CD4-positive, CD25-positive, alpha-beta regulatory T cell (primary cell): ENCODE data around the gene OR51G1. TPM values are rescaled to one million over a fixed set of nuclear protein-coding genes. Genes with fewer than 3 reads are reported as not detected.
A peak's percentile ranks its signal among the peaks of the same experiment; 100 is the strongest.

Experiments
- ATAC-seq, 2 donors: fragments of 150-1000 bp; cut with Tn5 transposase; one replicate each; pipeline ENCODE4 v1.10.0; 2021; ENCODE audit warnings: low read depth in 2 of 2, moderate number of reproducible peaks in 2 of 2, moderate library complexity in 1 of 2
- DNase-seq, 3 donors: peaks; one replicate each; pipeline versions ENCODE4 v3.0.0 to v3.0.0-alpha.2; 2012 to 2022; ENCODE audit warnings: mixed read lengths in 1 of 3
- H3K27ac ChIP-seq: one replicate; pipeline ENCODE4 v1.7.0; 2013; ENCODE audit warnings: mild to moderate bottlenecking, low read length; ENCODE audit not compliant: insufficient read depth, poor library complexity, severe bottlenecking
- H3K27me3 ChIP-seq: one replicate; pipeline ENCODE4 v1.7.0; 2013; ENCODE audit warnings: low read length; ENCODE audit not compliant: control insufficient read depth, insufficient read depth
- H3K36me3 ChIP-seq: one replicate; pipeline ENCODE4 v1.7.0; 2013; ENCODE audit warnings: mild to moderate bottlenecking, low read length, moderate library complexity; ENCODE audit not compliant: control insufficient read depth, insufficient read depth
- H3K4me1 ChIP-seq: 2 replicates; pipeline ENCODE4 v1.7.0; 2013; ENCODE audit warnings: mild to moderate bottlenecking, low read length; ENCODE audit not compliant: insufficient read depth, control insufficient read depth, poor library complexity, severe bottlenecking
- H3K4me3 ChIP-seq: one replicate; pipeline ENCODE4 v1.7.0; 2013; ENCODE audit warnings: low read depth, mild to moderate bottlenecking, low read length, moderate library complexity
- H3K9me3 ChIP-seq, 2 experiments: 1 replicate in 1 of 2; 2 replicates in 1 of 2; pipeline ENCODE4 v1.7.0; 2013; ENCODE audit warnings: low read length in 2 of 2, mild to moderate bottlenecking in 1 of 2, moderate library complexity in 1 of 2; ENCODE audit not compliant: control insufficient read depth in 2 of 2
- H3K27ac Mint-ChIP-seq, 3 donors: one replicate each; pipeline ENCODE4 v1.8.0; 2020 to 2022; ENCODE audit warnings: mild to moderate bottlenecking in 3 of 3, mixed read lengths in 3 of 3, moderate library complexity in 2 of 3
- H3K27me3 Mint-ChIP-seq: one replicate; pipeline ENCODE4 v1.8.0; 2022; ENCODE audit warnings: mild to moderate bottlenecking, mixed read lengths
- H3K36me3 Mint-ChIP-seq: one replicate; pipeline ENCODE4 v1.8.0; 2020; ENCODE audit warnings: mixed read lengths
- H3K4me1 Mint-ChIP-seq, 4 donors: one replicate each; pipeline ENCODE4 v1.8.0; 2020 to 2022; ENCODE audit warnings: mixed read lengths in 4 of 4, mild to moderate bottlenecking in 1 of 4
- H3K4me3 Mint-ChIP-seq, 4 donors: one replicate each; pipeline ENCODE4 v1.8.0; 2020 to 2022; ENCODE audit warnings: mild to moderate bottlenecking in 4 of 4, mixed read lengths in 4 of 4, moderate library complexity in 3 of 4
- H3K9me3 Mint-ChIP-seq, 7 donors: one replicate each; pipeline ENCODE4 v1.8.0; 2020 to 2022; ENCODE audit warnings: mixed read lengths in 7 of 7, mild to moderate bottlenecking in 3 of 7, moderate library complexity in 2 of 7
- polyA plus RNA-seq, 4 donors: library from polyadenylated mRNA; unstranded; fragments of 300-500 nt; fragmentation: Illumina TruSeq; gene quantifications; one replicate each; pipeline ENCODE4 v1.2.3, GENCODE V29; 2021
- total RNA-seq: library from RNA; stranded (reverse); gene quantifications from one replicate; pipeline ENCODE4 v1.2.3, GENCODE V29; 2022

The OR51G1 gene
- total and polyA plus RNA-seq, 5 donors from 2014 or later = not detected

- no peak overlapping the region for H3K4me3 ChIP-seq
- Mint-ChIP-seq H3K9me3 (peaks cover 0 to 6% (median 0%) of the 10 kb centered on the region in 7 donors), H3K4me1 (no peaks in the 10 kb centered on the region), H3K4me3 (no peak overlapping the region), H3K36me3 (no peaks in the 10 kb centered on the region), H3K27me3 (no peaks in the 10 kb centered on the region), H3K27ac (no peak overlapping the region)
- H3K27ac ChIP-seq = no peak overlapping the region
- H3K27me3 ChIP-seq = no peaks in the 10 kb centered on the region
- ATAC-seq (no peak), DNase-seq (no peak)
- no peaks in the 10 kb centered on the region for H3K4me1 ChIP-seq
- H3K36me3 ChIP-seq = no peaks in the 10 kb centered on the region
- no peaks in the 10 kb centered on the region for H3K9me3 ChIP-seq
Observed at GRCh38 chr11:4926608-4927007, 2.5 kb upstream of the OR51G1 start.

DNA sequence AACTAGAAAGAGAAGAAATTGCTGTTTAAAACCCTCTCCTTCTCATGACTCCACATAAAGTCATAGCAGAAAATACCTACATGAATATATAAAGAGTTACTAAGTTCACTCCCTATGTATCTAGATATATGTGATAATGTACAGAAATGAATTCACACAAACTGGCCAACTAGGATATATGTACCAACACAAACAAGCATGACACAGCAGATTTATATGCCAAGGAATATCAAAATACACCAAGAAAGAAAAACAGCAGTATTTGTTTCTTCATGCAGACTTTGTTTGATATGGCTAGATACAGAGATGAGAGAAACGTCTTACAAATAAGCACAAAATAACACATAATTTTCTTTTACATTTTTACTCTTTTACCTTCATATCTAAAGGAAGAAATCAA, 1.8 kb downstream of the OR51G1 start:
- Histone ChIP-seq H3K27me3 (no peaks in the 10 kb centered on the region), H3K36me3 (no peaks in the 10 kb centered on the region), H3K27ac (no peak overlapping the region), H3K9me3 (no peaks in the 10 kb centered on the region), H3K4me3 (no peak overlapping the region), H3K4me1 (no peaks in the 10 kb centered on the region)
- Mint-ChIP-seq H3K27ac (no peak overlapping the region), H3K27me3 (no peaks in the 10 kb centered on the region), H3K9me3 (peaks cover 0 to 4% (median 0%) of the 10 kb centered on the region in 7 donors), H3K4me1 (no peaks in the 10 kb centered on the region), H3K36me3 (no peaks in the 10 kb centered on the region), H3K4me3 (no peak overlapping the region)
- no peak for DNase-seq
- ATAC-seq = no peak

GRCh38 chr11:4921796-4922195, 2.3 kb downstream of the OR51G1 start:
- Histone ChIP-seq H3K27me3 (no peaks in the 10 kb centered on the region), H3K36me3 (no peaks in the 10 kb centered on the region), H3K27ac (no peak overlapping the region), H3K4me3 (no peak overlapping the region), H3K4me1 (no peaks in the 10 kb centered on the region), H3K9me3 (no peaks in the 10 kb centered on the region)
- Mint-ChIP-seq H3K9me3 (peaks cover 0 to 4% (median 0%) of the 10 kb centered on the region in 7 donors), H3K27me3 (no peaks in the 10 kb centered on the region), H3K4me1 (no peaks in the 10 kb centered on the region), H3K4me3 (no peak overlapping the region), H3K27ac (no peak overlapping the region), H3K36me3 (no peaks in the 10 kb centered on the region)
- no peak for DNase-seq
- no peak for ATAC-seq

DNA sequence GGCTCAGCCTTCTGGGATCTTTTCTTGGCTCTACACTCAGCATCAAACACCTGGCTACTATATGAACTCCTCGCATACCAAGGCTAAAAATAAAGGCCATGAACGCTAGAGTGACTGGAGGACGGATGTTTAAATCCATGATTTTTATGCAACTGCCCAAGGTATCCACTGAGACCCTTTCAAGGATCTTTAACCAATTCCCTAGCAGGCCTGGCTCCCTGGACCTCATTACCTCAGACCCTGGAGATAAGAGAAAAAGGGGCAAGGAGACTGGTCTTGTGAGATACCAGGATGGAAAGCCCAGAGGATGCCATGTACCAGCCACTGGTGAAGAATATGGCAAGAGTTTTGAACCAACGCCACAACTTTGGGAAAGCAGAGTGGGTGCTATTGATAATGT, 4.9 kb downstream of the OR51G1 start, which contains the start of gene OR51G2:
Gene OR51G2, minus strand, starts transcription at position 101 of the 400 bp plus-strand sequence. CDS start 3,687 bp downstream, outside the sequence.
- Mint-ChIP-seq H3K4me3 (no peak within 1 kb of the TSS), H3K4me1 (no peaks in the 10 kb centered on the region), H3K27me3 (no peaks in the 10 kb centered on the region), H3K36me3 (no peaks in the 10 kb centered on the region), H3K9me3 (peaks cover 0 to 3% (median 0%) of the 10 kb centered on the region in 7 donors), H3K27ac (no peak within 1 kb of the TSS)
- ATAC-seq = no peak
- no peaks in the 10 kb centered on the region for H3K4me1 ChIP-seq
- H3K9me3 ChIP-seq = no peaks in the 10 kb centered on the region
- H3K4me3 ChIP-seq = no peak within 1 kb of the TSS
- DNase-seq = no peak
- H3K27ac ChIP-seq = no peak within 1 kb of the TSS
- no peaks in the 10 kb centered on the region for H3K27me3 ChIP-seq
- H3K36me3 ChIP-seq = no peaks in the 10 kb centered on the region

GRCh38 chr11:4916581-4916980, 7.6 kb downstream of the OR51G1 start:
- peaks cover 0 to 1% (median 0%) of the 10 kb centered on the region in 7 donors for H3K9me3 Mint-ChIP-seq
- no peaks in the 10 kb centered on the region for H3K4me1 Mint-ChIP-seq
- Histone ChIP-seq H3K27ac (no peak overlapping the region), H3K4me3 (no peak overlapping the region), H3K9me3 (no peaks in the 10 kb centered on the region), H3K27me3 (no peaks in the 10 kb centered on the region), H3K4me1 (no peaks in the 10 kb centered on the region), H3K36me3 (no peaks in the 10 kb centered on the region)
- no peak for DNase-seq
- H3K4me3 Mint-ChIP-seq = no peak overlapping the region
- no peak overlapping the region for H3K27ac Mint-ChIP-seq
- H3K36me3 Mint-ChIP-seq = no peaks in the 10 kb centered on the region
- H3K27me3 Mint-ChIP-seq = no peaks in the 10 kb centered on the region
- ATAC-seq = no peak

DNA sequence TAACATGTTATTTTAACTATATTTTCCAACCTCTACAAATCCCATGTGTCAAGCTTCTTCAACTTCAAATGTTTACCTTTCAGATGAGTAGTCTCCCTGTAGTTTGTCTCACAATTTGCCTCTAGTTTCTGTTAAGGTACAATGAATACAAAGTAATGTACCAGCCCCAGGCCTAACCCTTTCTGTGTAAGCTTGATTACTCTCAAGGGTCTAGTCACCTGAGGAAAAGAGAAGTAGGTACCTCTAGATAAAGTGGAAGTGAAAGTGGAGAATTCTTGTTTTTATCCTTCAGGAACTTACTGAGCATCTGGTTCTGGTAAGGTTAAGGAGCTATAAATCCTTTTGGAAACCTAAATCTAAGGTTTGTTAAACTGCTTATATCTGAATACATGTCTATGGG, 20.7 kb downstream of the OR51G1 start, which contains the start of gene OR51A7:
Gene OR51A7, plus strand, starts transcription at position 300 of the 400 bp plus-strand sequence. CDS start 3,587 bp downstream, outside the sequence.
- no peaks in the 10 kb centered on the region for H3K27me3 ChIP-seq
- Mint-ChIP-seq H3K4me3 (no peak within 1 kb of the TSS), H3K27me3 (no peaks in the 10 kb centered on the region), H3K9me3 (peaks cover 0 to 5% (median 0%) of the 10 kb centered on the region in 7 donors), H3K36me3 (no peaks in the 10 kb centered on the region), H3K27ac (no peak within 1 kb of the TSS), H3K4me1 (no peaks in the 10 kb centered on the region)
- H3K36me3 ChIP-seq = no peaks in the 10 kb centered on the region
- H3K9me3 ChIP-seq = no peaks in the 10 kb centered on the region
- ATAC-seq (no peak), DNase-seq (no peak)
- no peak within 1 kb of the TSS for H3K27ac ChIP-seq
- H3K4me1 ChIP-seq = no peaks in the 10 kb centered on the region
- no peak within 1 kb of the TSS for H3K4me3 ChIP-seq

DNA sequence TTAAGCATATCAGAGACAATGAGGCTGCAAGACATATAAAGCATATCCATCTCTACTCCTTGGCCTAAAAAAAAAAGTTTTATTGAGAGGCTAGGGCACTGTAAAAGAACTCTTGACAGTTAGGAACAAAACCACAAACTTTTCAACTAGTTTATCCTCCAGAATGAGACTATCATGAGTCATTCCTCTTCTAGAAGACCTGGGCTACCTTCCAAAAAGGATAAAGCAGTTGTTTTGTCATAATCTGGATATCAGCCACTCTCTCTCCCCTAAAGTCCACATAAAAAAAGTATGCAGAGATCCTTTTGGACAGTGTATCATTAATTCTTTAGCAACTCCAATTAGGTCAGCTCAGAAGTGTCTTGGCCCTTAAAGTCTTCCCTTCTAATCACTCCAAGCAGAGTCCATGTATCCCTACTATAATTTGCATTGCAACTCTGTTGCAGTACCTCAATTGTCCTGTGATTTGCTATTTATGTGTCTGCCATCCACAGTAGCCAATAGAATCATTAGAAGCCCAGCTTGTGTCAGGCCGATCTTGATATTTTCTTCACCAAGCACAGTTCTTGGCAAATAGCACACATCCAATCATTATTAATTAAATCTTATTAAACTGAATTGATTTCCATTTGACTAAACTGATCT, 32.0 kb downstream of the OR51G1 start:
- no peaks in the 10 kb centered on the region for H3K4me1 Mint-ChIP-seq
- no peaks in the 10 kb centered on the region for H3K4me1 ChIP-seq
- ATAC-seq (no peak), DNase-seq (no peak)
- H3K27ac Mint-ChIP-seq = no peak overlapping the region
- H3K36me3 Mint-ChIP-seq = no peaks in the 10 kb centered on the region
- H3K27me3 ChIP-seq = no peaks in the 10 kb centered on the region
- H3K27ac ChIP-seq = no peak overlapping the region
- no peaks in the 10 kb centered on the region for H3K27me3 Mint-ChIP-seq
- no peak overlapping the region for H3K4me3 ChIP-seq
- no peaks in the 10 kb centered on the region for H3K9me3 ChIP-seq
- no peak overlapping the region for H3K4me3 Mint-ChIP-seq
- peaks cover 0 to 2% (median 0%) of the 10 kb centered on the region in 7 donors for H3K9me3 Mint-ChIP-seq
- H3K36me3 ChIP-seq = no peaks in the 10 kb centered on the region

DNA sequence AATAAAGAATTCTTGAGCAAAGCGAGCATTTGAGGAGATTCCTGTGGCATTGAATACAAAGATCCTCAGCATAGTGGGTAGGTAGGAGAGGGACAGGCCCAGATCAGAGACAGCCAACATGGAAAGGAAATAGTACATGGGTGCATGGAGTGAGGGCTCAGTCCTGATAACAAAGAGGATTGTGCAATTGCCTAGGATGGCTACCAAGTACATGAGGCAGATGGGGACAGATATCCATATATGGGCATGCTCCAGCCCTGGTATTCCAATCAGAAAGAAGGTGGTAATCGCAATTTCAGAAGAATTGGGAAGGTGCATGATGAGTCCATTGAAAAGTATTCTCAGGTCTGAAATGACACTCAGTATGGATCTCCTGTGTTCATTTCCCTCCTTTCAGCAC, 33.9 kb downstream of the OR51G1 start:
- Histone ChIP-seq H3K4me3 (no peak overlapping the region), H3K27me3 (no peaks in the 10 kb centered on the region), H3K27ac (no peak overlapping the region), H3K4me1 (no peaks in the 10 kb centered on the region), H3K9me3 (no peaks in the 10 kb centered on the region), H3K36me3 (no peaks in the 10 kb centered on the region)
- peak overlapping the region in 1 of 3 donors; percentile 52 for H3K27ac Mint-ChIP-seq
- ATAC-seq (no peak), DNase-seq (no peak)
- H3K36me3 Mint-ChIP-seq = no peaks in the 10 kb centered on the region
- H3K9me3 Mint-ChIP-seq = peaks cover 0 to 2% (median 0%) of the 10 kb centered on the region in 7 donors
- H3K4me1 Mint-ChIP-seq = no peaks in the 10 kb centered on the region
- no peaks in the 10 kb centered on the region for H3K27me3 Mint-ChIP-seq
- H3K4me3 Mint-ChIP-seq = no peak overlapping the region
